ENCODE measurements around the gene RGSL1.

RGSL1 gene

GRCh38 chr1:182600036-182600713 is 150.2 kb downstream of the RGSL1 start:
- DNase-seq (ENCODE audit: insufficient read length, low spot score) = no peak
- TF ChIP-seq POLR2A (IDR thresholded peaks at IDR 0.05; ENCODE audit: low read depth, low read length) = no peak
- FAIRE-seq = no peak

DNA sequence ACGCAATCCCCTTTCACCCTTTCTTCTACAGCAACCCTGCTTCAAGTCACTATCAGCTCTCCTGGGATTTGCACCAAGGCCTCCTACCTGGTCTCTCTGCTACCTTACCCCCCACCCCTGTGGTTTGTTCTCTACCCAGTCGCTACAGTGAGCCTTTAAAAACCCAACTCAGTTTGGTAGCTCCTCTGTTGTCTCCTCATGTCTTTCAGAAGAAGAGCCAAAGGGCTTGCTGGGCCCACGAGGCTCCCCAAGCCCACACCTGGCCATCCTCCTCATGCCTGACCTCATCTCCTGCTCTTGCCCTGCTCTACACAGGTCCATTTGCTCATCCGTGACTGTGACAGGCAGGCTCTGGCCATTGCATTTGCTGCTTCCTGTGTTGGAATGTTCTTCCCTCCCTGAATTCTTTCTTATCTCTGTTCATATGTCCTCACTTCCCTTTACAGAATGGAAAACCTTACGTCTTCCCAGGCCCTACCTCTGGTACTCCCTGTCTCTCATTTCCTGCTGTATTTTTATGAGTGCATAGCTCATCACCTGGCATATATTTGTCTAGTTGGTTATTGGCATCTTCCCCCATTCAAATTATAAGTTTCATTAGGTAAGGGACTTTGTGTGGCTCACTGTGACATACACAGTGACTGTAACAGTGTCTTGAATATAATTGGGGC is 150.9 kb downstream of the RGSL1 start:
- no peak for FAIRE-seq
- no peak for TF ChIP-seq POLR2A (IDR thresholded peaks at IDR 0.05; ENCODE audit: low read depth, low read length)
- no peak for DNase-seq (ENCODE audit: insufficient read length, low spot score)

GRCh38 chr1:182601416-182601786 is 151.5 kb downstream of the RGSL1 start:
- peak; percentile 56 for DNase-seq (ENCODE audit: insufficient read length, low spot score)
- FAIRE-seq = no peak
- no peak for TF ChIP-seq POLR2A (IDR thresholded peaks at IDR 0.05; ENCODE audit: low read depth, low read length)

DNA sequence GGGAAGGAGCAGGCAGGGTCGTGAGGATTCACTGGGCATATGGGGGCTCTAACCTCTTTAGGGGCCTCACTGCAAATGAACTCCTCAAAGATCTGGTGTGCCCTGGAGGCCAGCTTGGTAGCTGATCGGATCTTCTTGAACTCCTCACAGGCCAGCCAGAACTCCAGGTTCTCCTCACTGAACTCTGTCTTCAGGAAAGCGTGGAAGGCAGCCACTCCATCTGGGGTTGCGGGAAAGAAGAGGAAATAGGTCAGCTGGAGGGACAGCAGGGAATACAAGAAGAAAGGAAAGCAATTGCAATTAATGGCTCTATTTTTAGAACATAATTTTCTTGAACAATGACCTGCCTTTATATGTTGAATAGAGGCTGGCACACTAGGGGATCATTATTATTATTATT is 152.0 kb downstream of the RGSL1 start:
- TF ChIP-seq POLR2A (IDR thresholded peaks at IDR 0.05; ENCODE audit: low read depth, low read length) = no peak
- FAIRE-seq = no peak
- DNase-seq (ENCODE audit: insufficient read length, low spot score) = no peak

DNA sequence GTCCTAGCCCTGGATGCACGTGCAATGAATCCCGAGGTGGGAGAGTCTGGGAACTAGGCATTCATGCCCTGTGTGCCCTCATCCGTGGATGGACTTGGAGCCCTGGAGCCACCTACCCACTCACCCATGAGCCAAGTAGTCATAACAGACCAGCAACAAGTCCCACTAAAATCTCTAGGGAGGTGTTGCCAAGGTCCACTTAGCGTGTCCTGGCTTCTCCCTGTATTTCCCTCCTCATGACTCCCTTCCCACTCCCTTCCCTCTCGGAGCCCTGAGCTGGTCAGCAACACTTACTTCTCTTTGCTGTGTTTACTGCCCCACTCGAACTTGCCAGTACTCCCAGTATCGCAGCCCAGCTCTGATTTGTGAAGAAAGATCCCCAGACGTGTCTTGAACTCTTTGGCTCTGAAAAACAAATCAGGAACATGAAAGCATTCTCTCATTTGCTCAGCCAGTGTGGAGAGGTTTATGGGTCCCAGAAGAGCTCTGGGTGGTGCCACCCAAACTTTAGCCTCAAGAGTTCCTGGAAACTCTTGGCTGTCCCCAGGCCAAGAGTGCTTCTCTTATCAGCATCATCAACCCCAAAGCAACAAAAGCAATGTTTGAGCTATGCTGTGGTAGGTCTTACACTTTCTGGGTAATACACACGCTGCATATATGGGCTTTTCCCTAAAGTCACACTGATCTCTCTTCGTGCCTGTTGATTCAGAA is 153.1 kb downstream of the RGSL1 start:
- DNase-seq (ENCODE audit: insufficient read length, low spot score) (no peak), FAIRE-seq (no peak)
- TF ChIP-seq POLR2A (IDR thresholded peaks at IDR 0.05; ENCODE audit: low read depth, low read length) = no peak

DNA sequence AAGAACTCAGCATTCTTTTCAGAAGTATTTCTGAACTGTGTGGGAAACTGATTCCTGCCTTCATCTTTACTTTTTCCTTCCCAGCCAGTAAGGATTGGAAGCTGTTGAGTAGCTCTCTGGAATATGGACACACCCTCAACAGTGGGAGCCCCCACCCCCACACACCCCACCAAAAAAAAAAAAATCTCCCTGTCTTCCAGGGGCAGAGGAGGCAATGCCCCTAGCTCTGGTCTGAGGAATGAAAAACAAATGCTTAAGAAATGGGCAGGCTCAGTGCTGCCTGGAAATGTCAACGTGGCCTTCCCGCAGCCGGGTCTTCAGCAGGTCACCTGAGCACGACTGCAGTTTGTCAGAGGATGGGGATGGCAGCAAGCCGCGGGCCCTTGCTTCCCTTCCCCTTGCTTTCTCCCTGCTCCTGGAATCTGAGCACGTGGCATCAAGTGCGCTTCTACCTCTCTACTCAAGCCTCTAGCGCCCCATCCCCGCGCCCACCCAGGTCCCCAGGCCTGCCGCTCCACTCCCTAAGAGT is 153.8 kb downstream of the RGSL1 start:
- no peak for FAIRE-seq
- TF ChIP-seq POLR2A (IDR thresholded peaks at IDR 0.05; ENCODE audit: low read depth, low read length) = no peak

DNA sequence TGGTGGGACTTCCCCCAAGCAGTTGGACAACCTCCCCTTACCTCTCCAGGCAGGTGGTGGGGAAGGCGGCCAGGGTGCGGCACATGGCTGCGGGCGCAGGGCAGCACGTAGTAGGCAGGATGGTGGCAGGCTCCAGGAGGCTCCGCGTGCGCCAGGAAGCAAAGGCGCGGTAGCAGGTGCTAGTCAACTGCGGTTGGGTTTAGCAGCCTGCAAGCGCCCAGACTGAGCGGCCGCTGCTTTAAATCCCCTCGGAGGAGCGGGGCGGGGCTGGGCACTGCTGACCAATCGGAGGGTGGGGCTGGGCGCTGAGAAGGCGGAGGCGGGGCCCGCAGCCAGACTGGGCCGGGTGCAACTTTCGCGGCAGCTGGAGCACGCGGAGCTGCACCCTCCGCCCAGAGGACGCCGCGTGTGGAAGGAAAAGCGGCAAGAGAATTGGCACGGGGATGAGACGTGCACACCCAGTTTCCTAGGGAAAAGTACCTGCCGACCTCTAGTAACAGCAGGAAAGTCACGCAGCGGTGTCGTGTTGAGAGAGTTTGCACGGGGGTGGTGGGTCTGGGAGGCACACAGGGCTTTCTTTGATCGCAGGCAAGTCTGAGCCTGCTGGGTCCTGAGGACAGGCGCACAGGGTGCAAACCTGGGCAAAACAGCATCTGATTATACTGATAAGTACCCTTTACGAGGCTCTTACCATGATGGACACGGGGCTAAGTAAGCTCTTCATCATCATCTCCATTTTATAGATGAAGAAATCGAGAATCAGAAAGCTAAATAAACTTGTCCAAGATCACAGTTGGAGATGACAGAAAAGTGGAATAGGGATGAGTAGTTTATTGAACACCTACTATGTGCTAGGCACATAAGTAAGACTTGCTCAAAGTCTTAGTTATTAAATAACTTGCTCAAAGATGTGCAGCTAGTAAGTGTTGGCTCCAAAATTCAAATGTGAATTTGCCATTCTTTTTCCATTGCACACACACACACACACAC is 154.5 kb downstream of the RGSL1 start, which contains the start of gene RGS16:
Gene RGS16 (minus strand): TSS at position 215 of the 990 bp plus-strand sequence. CDS start 130 bp downstream, at position 85.
- peak; percentile 62 for DNase-seq (ENCODE audit: insufficient read length, low spot score)
- no peak for FAIRE-seq
- TF ChIP-seq POLR2A (IDR thresholded peaks at IDR 0.05; ENCODE audit: low read depth, low read length) = peak; percentile 44; the same call in 1 of the 2 replicates

More for the DNA sequence above, 153.8 kb downstream of the RGSL1 start:
- DNase-seq (ENCODE audit: insufficient read length, low spot score) = no peak

DNA sequence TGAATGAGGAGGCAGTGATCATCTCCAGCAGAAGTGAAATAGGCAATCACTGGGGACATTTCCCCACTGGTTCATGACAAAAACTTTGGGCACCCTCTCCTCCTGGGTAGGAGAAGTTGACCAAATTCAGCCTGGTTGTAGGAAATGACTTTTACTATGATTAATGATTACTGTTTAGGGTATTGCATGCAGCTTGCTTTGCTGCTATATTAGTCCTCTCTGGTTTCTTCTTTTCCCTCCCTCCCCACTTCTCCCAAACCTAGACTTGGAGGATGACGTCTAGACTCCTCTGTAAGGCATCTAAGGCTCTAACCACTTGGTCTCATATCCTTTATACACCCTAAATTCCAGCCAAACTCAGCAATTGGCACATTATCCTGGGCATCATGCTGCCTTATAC is 157.6 kb downstream of the RGSL1 start:
- no peak for TF ChIP-seq POLR2A (IDR thresholded peaks at IDR 0.05; ENCODE audit: low read depth, low read length)
- DNase-seq (ENCODE audit: insufficient read length, low spot score) (no peak), FAIRE-seq (no peak)

DNA sequence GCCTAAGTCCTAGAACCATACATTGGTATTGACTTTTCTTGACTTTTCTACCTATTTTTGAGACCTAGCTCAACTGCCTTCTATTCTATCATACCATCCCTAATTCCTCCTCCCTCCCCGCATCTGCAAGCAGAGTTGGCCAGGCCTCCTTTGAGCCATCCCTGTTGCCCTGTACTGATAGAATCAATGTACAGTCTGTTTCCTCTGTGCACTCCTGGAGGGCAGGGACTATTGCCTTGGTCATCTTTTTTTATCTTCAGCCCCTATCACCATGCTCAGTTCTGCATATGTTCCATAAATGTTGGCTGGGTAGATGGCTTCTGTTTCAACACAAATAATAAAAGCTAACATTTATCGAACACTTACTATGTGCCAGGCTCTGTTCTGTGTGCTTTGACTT is 158.3 kb downstream of the RGSL1 start:
- TF ChIP-seq POLR2A (IDR thresholded peaks at IDR 0.05; ENCODE audit: low read depth, low read length) = no peak
- DNase-seq (ENCODE audit: insufficient read length, low spot score) = no peak
- FAIRE-seq = no peak

DNA sequence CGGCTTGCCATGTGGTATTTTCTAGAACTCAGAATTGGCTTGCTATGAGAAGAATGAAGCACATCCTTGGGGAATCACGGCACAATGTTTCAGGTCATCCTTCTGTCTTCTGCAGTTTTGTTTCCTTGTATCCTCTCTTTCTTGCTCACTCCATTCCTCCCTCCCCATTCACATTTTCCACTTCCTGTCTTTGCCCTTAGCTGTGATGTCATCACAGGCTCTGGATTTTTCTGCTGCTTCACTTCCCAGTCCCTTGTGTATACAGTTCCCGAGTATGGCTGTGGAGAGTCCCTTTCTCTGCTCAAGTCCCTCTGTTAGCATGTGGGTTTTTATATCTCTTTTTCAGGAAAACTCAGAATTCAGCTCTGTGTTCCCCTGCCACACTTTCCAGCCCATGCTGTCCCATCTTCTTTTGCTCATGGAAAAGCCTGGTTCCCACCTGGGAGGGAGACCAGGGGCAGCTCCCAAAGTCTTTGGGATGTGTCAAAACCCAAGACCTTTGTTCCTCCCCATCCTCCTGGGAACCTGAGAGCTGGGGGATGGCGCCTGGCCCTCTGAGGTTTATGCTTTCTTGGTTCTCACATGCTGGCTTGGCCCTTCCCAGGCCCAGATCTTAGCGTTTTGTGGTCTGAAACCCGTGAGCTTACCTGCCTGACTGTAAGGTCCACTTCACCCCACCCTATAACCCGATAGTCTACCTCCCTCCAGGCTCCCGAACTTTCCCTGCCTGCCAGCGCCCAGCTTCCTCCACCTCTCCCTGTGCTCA is 159.1 kb downstream of the RGSL1 start:
- no peak for FAIRE-seq
- TF ChIP-seq POLR2A (IDR thresholded peaks at IDR 0.05; ENCODE audit: low read depth, low read length) = no peak
- no peak for DNase-seq (ENCODE audit: insufficient read length, low spot score)

Data from H54 (cell line).